B cell (primary cell): ENCODE measurements around the gene STK4. TPM values are rescaled to one million over a fixed set of nuclear protein-coding genes. Genes with fewer than 3 reads are reported as not detected.

Experiments
- ATAC-seq: fragments of 200-7000 bp; cut with Tn5 transposase; one replicate; pipeline ENCODE4 v1.10.0; 2021; ENCODE audit warnings: low read depth, mild to moderate bottlenecking, moderate number of reproducible peaks, moderate library complexity
- CTCF ChIA-PET: fragments of 350-600 bp; sonication (Branson Sonifier 250); formaldehyde crosslinking; loops from one replicate; lab custom pipeline; 2021; ENCODE audit warnings: antibody characterized with exemption, inconsistent platforms; lab: Charles Lee
- POLR2A ChIA-PET: fragments of 350-600 bp; sonication (Branson Sonifier 250); formaldehyde crosslinking; loops from one replicate; lab custom pipeline; 2021; ENCODE audit warnings: antibody characterized with exemption; lab: Charles Lee
- DNase-seq: peaks from one replicate; pipeline ENCODE4 v3.0.0; 2013
- H2AFZ ChIP-seq: 2 replicates; pipeline ENCODE4 v1.6.1; 2012; ENCODE audit warnings: mild to moderate bottlenecking, low read depth, low read length; ENCODE audit not compliant: insufficient read depth, poor library complexity, severe bottlenecking
- H3K27ac ChIP-seq, 2 donors: 1 replicate in 1 of 2; 2 replicates in 1 of 2; pipeline ENCODE4 v1.5.1; 2012 to 2013; ENCODE audit warnings: low read length in 2 of 2, mild to moderate bottlenecking in 2 of 2, moderate library complexity in 1 of 2
- H3K27me3 ChIP-seq, 4 experiments: fragments of 200-600 bp in 1 of 4; sonication (generic) in 1 of 4; replicated peaks in 1 of 4; 1 replicate in 2 of 4; 2 replicates in 2 of 4; pipeline versions ENCODE4 v1.6.1 to v1.7.0; 2013 to 2016; ENCODE audit warnings: low read length in 3 of 4, mild to moderate bottlenecking in 2 of 4, mixed read lengths in 1 of 4, moderate library complexity in 1 of 4; ENCODE audit not compliant: insufficient read depth in 4 of 4, control insufficient read depth in 3 of 4; ENCODE audit errors: control extremely low read depth in 1 of 4
- H3K36me3 ChIP-seq, 2 experiments: replicated peaks in 1 of 2; 1 replicate in 1 of 2; 2 replicates in 1 of 2; pipeline versions ENCODE4 v1.6.1 to v1.7.1; 2013; ENCODE audit warnings: low read length in 1 of 2; ENCODE audit not compliant: insufficient read depth in 2 of 2, control insufficient read depth in 1 of 2; ENCODE audit errors: control extremely low read depth in 1 of 2, extremely low read depth in 1 of 2
- H3K4me1 ChIP-seq, 2 donors: fragments of 200-600 bp in 1 of 2; sonication (generic) in 1 of 2; 1 replicate in 1 of 2; 2 replicates in 1 of 2; pipeline versions ENCODE4 v1.5.1 to v1.6.1; 2013 to 2017; ENCODE audit warnings: low read length in 2 of 2; ENCODE audit not compliant: control insufficient read depth in 2 of 2, insufficient read depth in 2 of 2
- H3K4me2 ChIP-seq: replicated peaks from 2 replicates; pipeline ENCODE3; 2012; ENCODE audit warnings: mild to moderate bottlenecking, low read depth, low read length; ENCODE audit not compliant: poor library complexity, severe bottlenecking
- H3K4me3 ChIP-seq, 5 experiments: fragments of 200-600 bp in 1 of 5; sonication (generic) in 1 of 5; 1 replicate in 3 of 5; 2 replicates in 2 of 5; pipeline versions ENCODE4 v1.5.1 to v1.7.0; 2011 to 2016; ENCODE audit warnings: low read length in 4 of 5, mild to moderate bottlenecking in 4 of 5, low read depth in 2 of 5, control low read depth in 1 of 5, moderate library complexity in 1 of 5; ENCODE audit not compliant: insufficient read depth in 1 of 5; ENCODE audit errors: control extremely low read depth in 1 of 5, extremely low read depth in 1 of 5
- H3K79me2 ChIP-seq: fragments of 200-600 bp; sonication (generic); one replicate; pipeline ENCODE4 v1.6.0; 2016; ENCODE audit warnings: low read length; ENCODE audit not compliant: control insufficient read depth, insufficient read depth
- H3K9ac ChIP-seq: fragments of 200-600 bp; sonication (generic); 2 replicates; pipeline ENCODE4 v1.6.1; 2017; ENCODE audit warnings: mild to moderate bottlenecking, low read length, moderate library complexity
- H3K9me3 ChIP-seq, 3 donors: one replicate each; pipeline versions ENCODE4 v1.6.1 to v1.7.1; 2013; ENCODE audit warnings: low read length in 2 of 3; ENCODE audit not compliant: control insufficient read depth in 2 of 3, insufficient read depth in 1 of 3; ENCODE audit errors: control extremely low read depth in 1 of 3
- H4K20me1 ChIP-seq: 2 replicates; pipeline ENCODE4 v1.6.0; 2012; ENCODE audit warnings: mild to moderate bottlenecking, low read length; ENCODE audit not compliant: insufficient read depth, control insufficient read depth, poor library complexity, severe bottlenecking
- H3K27ac Mint-ChIP-seq: one replicate; pipeline ENCODE4 v1.8.0; 2021; ENCODE audit warnings: mixed read lengths
- H3K27me3 Mint-ChIP-seq: one replicate; pipeline ENCODE4 v1.8.0; 2021; ENCODE audit warnings: mixed read lengths
- H3K4me1 Mint-ChIP-seq: one replicate; pipeline ENCODE4 v1.8.0; 2021; ENCODE audit warnings: mixed read lengths
- H3K4me3 Mint-ChIP-seq: one replicate; pipeline ENCODE4 v1.8.0; 2021; ENCODE audit warnings: mixed read lengths
- H3K9me3 Mint-ChIP-seq: one replicate; pipeline ENCODE4 v1.8.0; 2022; ENCODE audit warnings: mixed read lengths; ENCODE audit not compliant: insufficient read depth
- CTCF ChIP-seq: fragments of 200-600 bp; IDR thresholded peaks from one replicate; pipeline ENCODE4 v1.8.0; 2022; ENCODE audit warnings: antibody characterized with exemption, mild to moderate bottlenecking
- EZH2 ChIP-seq: IDR thresholded peaks from 2 replicates; pipeline ENCODE4 v1.6.1; 2012; ENCODE audit warnings: borderline replicate concordance, low read depth, mild to moderate bottlenecking, moderate library complexity, low read length; ENCODE audit not compliant: insufficient read depth, poor library complexity, severe bottlenecking
- WGBS: methylation state at CpG from one replicate; pipeline ENCODE4 v1.1.5; 2013; ENCODE audit warnings: missing lambda C conversion rate; ENCODE audit not compliant: insufficient coverage; 5-methylcytosine and 5-hydroxymethylcytosine counted together
- intact Hi-C: fragments of 100-400 bp; cut with micrococcal nuclease; formaldehyde crosslinking; loops from one replicate; pipeline ENCODE4 v1.10.0; 2022
- polyA plus RNA-seq: library from polyadenylated mRNA; depleted of rRNA; stranded (reverse); fragments of >200 nt; gene quantifications from 2 replicates; pipeline ENCODE4 v1.2.3, GENCODE V29; 2012
- total RNA-seq, 2 donors: library from RNA; stranded (reverse); fragments of 120-200 nt in 1 of 2; gene quantifications; 1 replicate in 1 of 2; 2 replicates in 1 of 2; pipeline versions ENCODE4 v1.2.3 to v1.2.4, GENCODE V29; 2013 to 2022

Gene STK4
- total and polyA plus RNA-seq, 2 donors (not counting 1 experiment from before 2014, with no cell fraction given), result 38.9 to 324 TPM

- peak overlapping the region; percentile 76 for H3K4me2 ChIP-seq
- H2AFZ ChIP-seq, result peak overlapping the region; percentile 19
- H3K9me3 Mint-ChIP-seq, result no peaks in the 10 kb centered on the region
- no peaks in the 10 kb centered on the region for H3K27me3 ChIP-seq
- no peaks in the 10 kb centered on the region for H3K9me3 ChIP-seq
- no CpG with 5 or more reads among the region's 1 CpG for WGBS
- peaks cover 98% of the 10 kb centered on the region for H3K79me2 ChIP-seq
- CTCF ChIA-PET, result interaction anchor here (0.7 kb wide), 1 partner anchor 229 kb away, joined by 3 read pairs; no protein-coding TSS in a partner anchor
- H4K20me1 ChIP-seq, result peaks cover 5% of the 10 kb centered on the region
- H3K27me3 Mint-ChIP-seq, result no peaks in the 10 kb centered on the region
- intact Hi-C loops, result loop anchor here (5.0 kb wide), 1 partner anchor 42 kb away; no protein-coding TSS in a partner anchor
- POLR2A ChIA-PET, result interaction anchor here (1.0 to 1.3 kb wide), 2 partner anchors 9 to 10 kb away, joined by 7 read pairs; partner anchors contain the start of gene TOMM34
- ATAC-seq, result no peak
- peaks cover 13 to 40% of the 10 kb centered on the region in 2 experiments for H3K36me3 ChIP-seq
- H3K27ac ChIP-seq, result peak overlapping the region; percentile 64 to 91
- peak overlapping the region in 4 of 5 experiments; percentile 3 to 89 (median 15) for H3K4me3 ChIP-seq
- peak overlapping the region; percentile 26 for H3K9ac ChIP-seq
- peak overlapping the region; percentile 85 for H3K27ac Mint-ChIP-seq
- H3K4me1 ChIP-seq, result peaks cover 47 to 53% of the 10 kb centered on the region in 2 donors
- H3K4me3 Mint-ChIP-seq, result peak overlapping the region; percentile 94
- DNase-seq, result peak; percentile 60
- TF ChIP-seq EZH2 (no peak), CTCF (no peak)
- H3K4me1 Mint-ChIP-seq, result peaks cover 69% of the 10 kb centered on the region
Observed at GRCh38 chr20:44970243-44970757, 4.0 kb downstream of the STK4 start.

DNA sequence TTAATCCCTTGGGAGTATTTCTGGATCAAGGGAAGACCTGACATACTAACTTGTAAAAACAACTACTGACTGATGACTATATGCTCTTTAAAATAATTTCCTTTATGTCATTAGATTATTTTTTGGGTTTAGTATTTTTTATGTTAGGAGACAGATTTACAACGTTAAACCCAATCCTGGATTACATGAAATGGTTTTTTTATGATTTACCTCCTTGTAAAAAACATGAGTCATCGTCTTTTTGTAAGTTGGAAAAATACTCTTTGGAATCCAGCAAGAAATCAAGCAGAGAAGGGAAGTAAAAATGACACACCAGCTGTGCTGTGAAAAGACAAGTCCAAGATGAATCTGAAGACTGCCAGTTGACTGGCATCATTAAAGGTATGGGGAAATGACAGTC, 6.7 kb downstream of the STK4 start:
- no CpG with 5 or more reads among the region's 2 CpGs for WGBS
- H3K79me2 ChIP-seq, result peaks cover 99% of the 10 kb centered on the region
- H3K4me1 ChIP-seq, result peaks cover 39 to 48% of the 10 kb centered on the region in 2 donors
- intact Hi-C loops, result loop anchor here (5.0 kb wide), 1 partner anchor 39 kb away; no protein-coding TSS in a partner anchor
- Mint-ChIP-seq H3K4me3 (peak overlapping the region; percentile 57), H3K27me3 (no peaks in the 10 kb centered on the region), H3K9me3 (no peaks in the 10 kb centered on the region), H3K4me1 (peaks cover 75% of the 10 kb centered on the region), H3K27ac (peak overlapping the region; percentile 5)
- ATAC-seq (no peak), DNase-seq (no peak)
- CTCF ChIA-PET, result interaction anchor here (1.2 kb wide), 1 partner anchor 13 kb away, joined by 4 read pairs; the partner anchor contains the start of gene TOMM34
- no peak overlapping the region for H3K4me2 ChIP-seq
- POLR2A ChIA-PET, result no interaction called here
- TF ChIP-seq CTCF (no peak), EZH2 (no peak)
- H4K20me1 ChIP-seq, result no peaks in the 10 kb centered on the region
- no peak overlapping the region for H3K4me3 ChIP-seq
- peak overlapping the region; percentile 9 to 52 for H3K27ac ChIP-seq
- H3K36me3 ChIP-seq, result peaks cover 16 to 61% of the 10 kb centered on the region in 2 experiments
- no peaks in the 10 kb centered on the region for H3K9me3 ChIP-seq
- no peak overlapping the region for H3K9ac ChIP-seq
- no peaks in the 10 kb centered on the region for H3K27me3 ChIP-seq
- H2AFZ ChIP-seq, result no peak overlapping the region
